ENCODE measurements around the gene CHFR. TPM values are rescaled to one million over a fixed set of nuclear protein-coding genes. Genes with fewer than 3 reads are reported as not detected.
"Not testable (repeated sequence)": the region's sequence is repeated elsewhere in the genome, so short reads cannot be mapped to it uniquely, and the experiment has no call there.

The CHFR gene
- total RNA-seq, 2 donors from 2014 or later = 57.0 to 80.4 TPM

DNA sequence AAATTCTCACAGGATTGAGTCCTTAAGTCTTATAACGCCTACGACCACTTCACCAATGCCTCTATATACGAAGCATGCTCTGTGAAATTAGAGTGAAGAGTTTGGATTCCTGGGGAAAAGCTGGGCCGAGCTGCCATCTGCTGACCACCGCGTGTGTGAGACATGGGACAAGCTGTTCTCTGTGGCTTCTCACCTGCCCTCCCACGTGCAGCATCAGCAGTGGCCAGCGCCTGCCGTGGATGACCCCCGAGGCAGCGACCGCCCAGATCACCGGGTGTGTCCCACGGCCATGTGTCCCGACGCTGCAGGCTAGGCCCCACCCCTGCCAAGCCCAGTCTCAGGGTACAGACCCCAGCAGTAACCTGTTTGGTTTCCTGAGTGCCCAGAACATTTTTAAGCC is 37.1 kb downstream of the CHFR start:
- H3K4me3 Mint-ChIP-seq = no peak overlapping the region
- Histone ChIP-seq H3K9me3 (ENCODE audit: control insufficient read depth, low read length) (no peaks in the 10 kb centered on the region), H3K27ac (ENCODE audit: low read depth, low read length) (no peak overlapping the region), H3K4me1 (ENCODE audit: control insufficient read depth, insufficient read depth, low read length) (no peaks in the 10 kb centered on the region), H3K9ac (ENCODE audit: extremely low read depth, low read length, poor library complexity, severe bottlenecking) (no peak overlapping the region), H3K4me3 (ENCODE audit: low read length) (no peak overlapping the region), H3K27me3 (ENCODE audit: control insufficient read depth, insufficient read depth, low read length, poor library complexity, severe bottlenecking) (no peaks in the 10 kb centered on the region), H3K36me3 (ENCODE audit: control insufficient read depth, insufficient read depth, low read length) (peaks cover 55% of the 10 kb centered on the region)
- DNase-seq = no peak
- no peaks in the 10 kb centered on the region for H3K27me3 Mint-ChIP-seq (ENCODE audit: insufficient read depth)
- H3K4me1 Mint-ChIP-seq = peaks cover 7% of the 10 kb centered on the region
- TF ChIP-seq, protein P1, sequence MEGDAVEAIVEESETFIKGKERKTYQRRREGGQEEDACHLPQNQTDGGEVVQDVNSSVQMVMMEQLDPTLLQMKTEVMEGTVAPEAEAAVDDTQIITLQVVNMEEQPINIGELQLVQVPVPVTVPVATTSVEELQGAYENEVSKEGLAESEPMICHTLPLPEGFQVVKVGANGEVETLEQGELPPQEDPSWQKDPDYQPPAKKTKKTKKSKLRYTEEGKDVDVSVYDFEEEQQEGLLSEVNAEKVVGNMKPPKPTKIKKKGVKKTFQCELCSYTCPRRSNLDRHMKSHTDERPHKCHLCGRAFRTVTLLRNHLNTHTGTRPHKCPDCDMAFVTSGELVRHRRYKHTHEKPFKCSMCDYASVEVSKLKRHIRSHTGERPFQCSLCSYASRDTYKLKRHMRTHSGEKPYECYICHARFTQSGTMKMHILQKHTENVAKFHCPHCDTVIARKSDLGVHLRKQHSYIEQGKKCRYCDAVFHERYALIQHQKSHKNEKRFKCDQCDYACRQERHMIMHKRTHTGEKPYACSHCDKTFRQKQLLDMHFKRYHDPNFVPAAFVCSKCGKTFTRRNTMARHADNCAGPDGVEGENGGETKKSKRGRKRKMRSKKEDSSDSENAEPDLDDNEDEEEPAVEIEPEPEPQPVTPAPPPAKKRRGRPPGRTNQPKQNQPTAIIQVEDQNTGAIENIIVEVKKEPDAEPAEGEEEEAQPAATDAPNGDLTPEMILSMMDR (conservative IDR thresholded peaks at IDR 0.05) = no peak
- H3K27ac Mint-ChIP-seq = no peak overlapping the region
- H3K36me3 Mint-ChIP-seq (ENCODE audit: low read depth) = peaks cover 73% of the 10 kb centered on the region
- 89 to 95% methylated on average over 4 to 16 of the region's 16 CpGs for WGBS, 2 experiments (ENCODE audit: insufficient coverage in 1 of 2, insufficient read length in 1 of 2)
- H3K9me3 Mint-ChIP-seq = no peaks in the 10 kb centered on the region

DNA sequence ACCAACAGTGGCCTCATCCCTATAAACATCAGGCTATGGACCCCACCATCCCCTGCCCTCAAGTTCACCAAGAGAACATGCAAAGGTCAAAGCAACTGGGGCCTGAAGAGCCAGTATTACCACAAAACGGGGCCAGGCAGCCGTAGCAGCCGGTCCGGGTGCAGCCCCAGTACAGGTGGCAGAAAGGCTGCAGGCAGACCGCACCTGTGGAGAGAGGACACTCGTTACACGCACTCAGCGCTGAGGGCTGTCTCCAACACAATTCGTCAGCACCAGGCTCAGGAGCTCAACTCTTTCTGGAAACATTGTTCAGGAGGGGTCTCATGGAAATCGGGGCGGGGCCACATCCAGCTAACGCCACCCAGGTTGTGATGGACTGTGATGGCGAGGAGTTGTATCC is 38.9 kb downstream of the CHFR start:
- Mint-ChIP-seq H3K27me3 (ENCODE audit: insufficient read depth) (no peaks in the 10 kb centered on the region), H3K27ac (no peak overlapping the region), H3K4me3 (no peak overlapping the region), H3K4me1 (peaks cover 7% of the 10 kb centered on the region), H3K9me3 (no peaks in the 10 kb centered on the region), H3K36me3 (ENCODE audit: low read depth) (peaks cover 74% of the 10 kb centered on the region)
- Histone ChIP-seq H3K9ac (ENCODE audit: extremely low read depth, low read length, poor library complexity, severe bottlenecking) (no peak overlapping the region), H3K4me1 (ENCODE audit: control insufficient read depth, insufficient read depth, low read length) (no peaks in the 10 kb centered on the region), H3K27me3 (ENCODE audit: control insufficient read depth, insufficient read depth, low read length, poor library complexity, severe bottlenecking) (no peaks in the 10 kb centered on the region), H3K4me3 (ENCODE audit: low read length) (no peak overlapping the region), H3K36me3 (ENCODE audit: control insufficient read depth, insufficient read depth, low read length) (peaks cover 55% of the 10 kb centered on the region), H3K9me3 (ENCODE audit: control insufficient read depth, low read length) (no peaks in the 10 kb centered on the region), H3K27ac (ENCODE audit: low read depth, low read length) (no peak overlapping the region)
- DNase-seq = no peak
- WGBS, 2 experiments (ENCODE audit: insufficient coverage in 1 of 2, insufficient read length in 1 of 2) = 92 to 100% methylated on average over 9 to 13 of the region's 13 CpGs
- TF ChIP-seq, protein P1 (conservative IDR thresholded peaks at IDR 0.05) = no peak

DNA sequence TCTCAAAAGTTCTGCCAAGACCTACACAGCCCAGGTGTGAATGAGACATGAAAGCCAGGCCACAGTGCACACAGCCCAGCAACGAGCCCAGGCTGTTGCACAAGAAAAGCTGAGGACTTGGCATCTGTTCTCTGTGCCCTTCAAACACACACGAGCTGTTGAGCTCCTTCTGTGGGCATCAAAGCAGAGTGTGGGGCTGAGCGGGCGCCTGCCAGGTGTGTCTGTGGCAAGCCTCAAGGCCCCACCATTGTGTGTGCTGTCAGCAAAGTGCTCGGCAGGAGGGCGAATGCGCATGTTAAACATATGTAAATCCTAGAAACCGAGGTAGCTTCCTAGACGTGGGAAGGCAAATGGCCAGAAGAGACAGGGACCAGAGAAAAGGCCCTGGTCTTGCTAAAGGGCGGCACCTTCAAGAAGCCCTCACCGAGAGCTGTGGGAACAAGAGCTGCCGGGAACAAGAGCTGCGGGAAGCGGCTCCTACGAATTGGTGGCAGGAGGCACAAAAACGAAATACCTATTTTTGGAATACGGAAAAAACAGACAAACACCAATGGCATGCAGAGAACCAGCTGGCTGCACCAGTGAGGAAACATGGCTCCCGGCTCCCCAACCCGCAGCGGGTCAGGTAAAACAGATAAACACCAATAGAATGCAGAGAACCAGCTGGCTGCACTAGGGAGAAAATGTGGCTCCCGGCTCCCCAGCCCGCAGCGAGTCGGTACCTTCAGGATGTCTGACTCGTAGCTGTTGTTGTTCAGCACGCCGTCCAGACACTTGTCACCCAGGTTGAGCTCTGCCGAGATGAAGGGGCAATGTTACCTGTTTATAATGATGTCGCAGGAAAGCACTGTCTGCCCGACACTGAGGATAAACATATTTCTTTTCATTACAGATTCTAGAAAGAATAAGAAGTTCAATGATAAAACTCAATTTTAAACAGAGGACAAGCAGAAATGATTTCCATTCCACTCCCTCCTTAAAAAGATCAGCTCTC is 39.7 kb downstream of the CHFR start:
- H3K36me3 Mint-ChIP-seq (ENCODE audit: low read depth) = peaks cover 75% of the 10 kb centered on the region
- H3K27me3 Mint-ChIP-seq (ENCODE audit: insufficient read depth) = no peaks in the 10 kb centered on the region
- H3K4me1 Mint-ChIP-seq = peaks cover 7% of the 10 kb centered on the region
- Histone ChIP-seq H3K9me3 (ENCODE audit: control insufficient read depth, low read length) (no peaks in the 10 kb centered on the region), H3K4me1 (ENCODE audit: control insufficient read depth, insufficient read depth, low read length) (no peaks in the 10 kb centered on the region), H3K27ac (ENCODE audit: low read depth, low read length) (no peak overlapping the region), H3K27me3 (ENCODE audit: control insufficient read depth, insufficient read depth, low read length, poor library complexity, severe bottlenecking) (no peaks in the 10 kb centered on the region), H3K9ac (ENCODE audit: extremely low read depth, low read length, poor library complexity, severe bottlenecking) (no peak overlapping the region), H3K36me3 (ENCODE audit: control insufficient read depth, insufficient read depth, low read length) (peaks cover 58% of the 10 kb centered on the region), H3K4me3 (ENCODE audit: low read length) (no peak overlapping the region)
- H3K9me3 Mint-ChIP-seq = no peaks in the 10 kb centered on the region
- H3K4me3 Mint-ChIP-seq = no peak overlapping the region
- 81 to 85% methylated on average over 27 to 30 of the region's 30 CpGs for WGBS, 2 experiments (ENCODE audit: insufficient coverage in 1 of 2, insufficient read length in 1 of 2)
- H3K27ac Mint-ChIP-seq = peak overlapping the region; percentile 88
- peak; percentile 91 for DNase-seq
- TF ChIP-seq, protein P1 (conservative IDR thresholded peaks at IDR 0.05) = no peak

DNA sequence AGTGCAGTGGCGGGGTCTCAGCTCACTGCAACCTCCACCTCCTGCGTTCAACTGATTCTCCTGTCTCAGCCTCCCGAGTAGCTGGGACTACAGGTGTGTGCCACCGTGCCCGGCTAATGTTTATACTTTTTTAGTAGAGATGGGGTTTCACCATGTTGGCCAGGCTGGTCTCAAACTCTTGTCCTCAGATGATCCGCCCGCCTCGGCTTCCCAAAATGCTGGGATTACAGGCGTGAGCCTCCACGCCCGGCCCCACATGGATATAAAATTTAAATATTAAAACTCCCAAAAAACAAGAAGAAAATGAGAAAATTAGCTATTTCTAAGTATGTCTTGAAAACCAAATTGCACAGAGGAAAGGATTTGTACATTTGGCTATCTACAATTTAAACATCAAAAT is 42.7 kb downstream of the CHFR start:
- H3K27me3 Mint-ChIP-seq (ENCODE audit: insufficient read depth); DNase-seq; H3K27ac Mint-ChIP-seq; H3K27me3 ChIP-seq (ENCODE audit: control insufficient read depth, insufficient read depth, low read length, poor library complexity, severe bottlenecking); H3K4me3 Mint-ChIP-seq; H3K9me3 ChIP-seq (ENCODE audit: control insufficient read depth, low read length); H3K9me3 Mint-ChIP-seq; H3K27ac ChIP-seq (ENCODE audit: low read depth, low read length); H3K4me1 ChIP-seq (ENCODE audit: control insufficient read depth, insufficient read depth, low read length); H3K9ac ChIP-seq (ENCODE audit: extremely low read depth, low read length, poor library complexity, severe bottlenecking); H3K4me1 Mint-ChIP-seq; H3K4me3 ChIP-seq (ENCODE audit: low read length): not testable (repeated sequence)
- 87 to 96% methylated on average over 3 to 11 of the region's 11 CpGs for WGBS, 2 experiments (ENCODE audit: insufficient coverage in 1 of 2, insufficient read length in 1 of 2)
- H3K36me3 Mint-ChIP-seq (ENCODE audit: low read depth) = peaks cover 73% of the 10 kb centered on the region
- H3K36me3 ChIP-seq (ENCODE audit: control insufficient read depth, insufficient read depth, low read length) = peaks cover 68% of the 10 kb centered on the region
